Measurements from ENCODE around the gene RNU6-9.

The RNU6-9 gene

DNA sequence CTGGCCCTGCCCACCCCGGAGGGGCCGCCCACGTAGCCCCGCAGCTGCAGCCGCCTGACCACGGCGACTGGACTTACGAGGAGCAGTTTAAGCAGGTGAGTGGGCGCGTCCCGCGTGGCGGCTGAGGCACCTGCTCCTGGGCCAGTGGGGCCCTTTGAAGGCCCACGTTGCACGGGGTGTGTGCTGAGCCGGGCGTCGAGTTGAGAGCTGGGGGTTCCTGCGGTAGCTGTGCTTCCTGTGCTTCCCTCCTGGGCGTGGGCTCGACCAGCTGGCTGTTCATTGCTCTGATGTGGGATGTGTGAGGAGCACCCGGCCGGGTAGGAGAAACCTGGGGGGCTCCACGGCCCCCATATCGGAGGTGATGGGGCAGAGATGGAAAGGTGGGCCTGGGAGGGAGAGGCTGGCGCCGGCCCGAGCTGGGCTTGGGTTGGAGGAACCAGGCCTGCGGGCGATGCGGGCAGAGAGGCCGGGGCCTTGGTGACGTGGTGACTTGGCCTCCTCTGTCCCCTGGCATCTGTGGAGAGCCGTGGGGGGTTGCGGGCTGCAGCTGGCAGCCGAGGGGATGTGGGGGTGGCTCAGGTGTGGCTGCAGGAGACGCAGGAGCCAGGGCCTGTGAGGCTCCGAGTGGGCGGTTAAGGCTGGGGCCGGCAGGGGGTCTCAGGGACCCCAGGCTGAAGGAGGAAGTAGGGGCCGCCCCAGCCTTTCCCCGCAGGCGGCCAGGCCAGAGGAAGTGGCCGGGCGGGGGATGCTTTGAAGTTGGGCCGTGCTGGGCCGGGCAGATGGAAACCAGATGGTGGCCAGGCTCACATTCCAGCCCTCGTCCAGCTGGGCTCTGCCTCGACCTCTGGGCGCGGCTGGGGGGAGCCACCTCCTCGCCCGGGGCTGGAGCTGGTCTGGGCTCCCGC, 39.6 kb downstream of the RNU6-9 start:
- no peak for DNase-seq (ENCODE audit: low read depth in 1 of 2, low spot score in 1 of 2)

DNA sequence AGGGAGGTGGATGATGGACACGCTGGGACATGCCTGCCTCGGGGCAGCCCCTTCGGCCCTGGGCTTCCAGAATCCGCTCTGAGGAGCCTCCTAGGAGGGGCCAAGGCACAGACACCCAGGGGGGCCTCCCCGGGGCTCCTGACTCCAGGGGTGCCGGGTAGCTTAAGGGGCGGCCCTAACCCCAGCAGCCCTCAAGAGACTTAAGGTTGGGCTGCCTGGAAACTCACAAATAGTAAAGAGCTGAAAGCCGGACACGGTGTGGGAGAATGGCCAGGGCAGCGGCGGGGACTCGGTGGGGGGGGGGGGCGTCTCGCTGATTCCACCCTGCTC, 40.2 kb downstream of the RNU6-9 start:
- DNase-seq (ENCODE audit: low read depth in 1 of 2, low spot score in 1 of 2), result no peak

DNA sequence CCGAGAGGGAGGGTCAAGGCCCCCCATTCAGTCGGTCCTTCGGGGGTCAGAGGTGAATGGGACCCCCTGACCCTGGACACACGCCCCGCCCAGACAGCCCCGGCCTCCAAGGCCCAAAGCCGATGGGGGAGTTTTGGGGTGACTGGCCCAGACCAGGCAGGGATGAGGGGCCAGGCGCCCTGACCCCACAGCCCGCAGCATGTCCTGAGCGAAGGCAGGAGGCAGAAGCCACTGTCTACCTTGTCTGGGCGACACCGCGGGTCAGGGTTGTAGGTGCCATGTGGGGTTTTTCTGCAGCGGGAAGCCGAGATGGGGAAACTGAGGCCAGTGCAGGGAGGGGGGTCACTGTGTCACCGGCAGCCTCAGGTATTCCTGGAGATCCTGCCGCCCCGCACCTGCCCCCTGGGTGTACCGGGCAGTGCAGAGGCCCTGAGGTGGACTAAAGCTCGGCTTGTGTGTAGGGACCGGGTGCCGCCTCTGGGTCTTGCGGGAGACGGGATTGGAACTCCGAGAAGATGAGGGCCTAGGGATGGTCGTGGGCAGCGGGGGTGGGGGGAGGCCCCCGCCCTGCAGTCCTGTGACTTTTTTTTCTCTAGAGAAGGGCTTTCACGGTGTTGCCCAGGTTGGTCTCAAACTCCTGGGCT, 41.0 kb downstream of the RNU6-9 start:
- no peak for DNase-seq (ENCODE audit: low read depth in 1 of 2, low spot score in 1 of 2)

DNA sequence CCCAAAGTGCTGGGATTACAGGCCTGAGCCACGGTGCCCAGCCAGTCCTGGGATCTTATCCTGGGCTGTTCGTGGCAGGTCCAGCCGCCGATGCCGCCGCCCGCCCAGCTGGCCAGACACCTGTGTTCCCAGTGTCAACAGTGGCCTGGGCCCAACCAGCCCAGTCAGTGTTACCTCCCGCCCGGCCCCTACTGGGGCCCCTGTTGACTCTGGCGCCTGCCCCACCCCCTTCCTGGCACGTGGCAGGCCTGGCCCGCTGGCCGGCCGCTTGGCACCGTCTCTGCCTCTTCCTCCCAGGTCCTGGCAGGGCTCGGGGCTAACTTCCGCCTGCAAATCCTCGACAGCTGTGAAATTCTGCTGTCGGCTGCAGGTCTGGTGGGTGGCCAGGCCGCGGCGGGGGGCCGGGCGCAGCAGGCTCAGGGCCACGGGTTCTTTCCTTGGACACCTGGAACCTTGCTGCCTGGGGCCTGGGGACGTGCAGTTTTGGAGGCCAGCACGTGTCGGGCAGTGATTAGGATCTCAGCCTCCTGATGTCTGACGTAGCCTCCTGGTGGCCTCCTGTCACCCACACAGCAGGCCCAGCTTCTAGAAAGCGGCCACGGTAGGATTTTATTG, 41.7 kb downstream of the RNU6-9 start:
- no peak for DNase-seq (ENCODE audit: low read depth in 1 of 2, low spot score in 1 of 2)

DNA sequence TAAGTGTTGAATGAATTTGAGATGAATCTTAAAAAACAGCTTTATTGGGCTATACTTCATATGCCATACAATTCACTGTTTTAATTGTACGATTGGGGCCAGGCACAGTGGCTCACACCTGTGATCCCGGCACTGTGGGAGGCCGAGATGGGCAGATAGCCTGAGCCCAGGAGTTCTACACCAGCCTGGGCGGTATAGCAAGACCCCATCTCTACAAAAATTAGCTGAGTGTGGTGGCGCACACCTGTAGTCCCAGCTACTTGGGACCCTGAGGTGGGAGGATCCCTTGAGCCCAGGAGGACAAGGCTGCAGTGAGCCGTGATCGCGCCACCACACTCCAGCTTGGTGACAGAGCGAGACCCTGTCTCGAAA, 42.9 kb downstream of the RNU6-9 start:
- DNase-seq (ENCODE audit: low read depth in 1 of 2, low spot score in 1 of 2), result no peak

DNA sequence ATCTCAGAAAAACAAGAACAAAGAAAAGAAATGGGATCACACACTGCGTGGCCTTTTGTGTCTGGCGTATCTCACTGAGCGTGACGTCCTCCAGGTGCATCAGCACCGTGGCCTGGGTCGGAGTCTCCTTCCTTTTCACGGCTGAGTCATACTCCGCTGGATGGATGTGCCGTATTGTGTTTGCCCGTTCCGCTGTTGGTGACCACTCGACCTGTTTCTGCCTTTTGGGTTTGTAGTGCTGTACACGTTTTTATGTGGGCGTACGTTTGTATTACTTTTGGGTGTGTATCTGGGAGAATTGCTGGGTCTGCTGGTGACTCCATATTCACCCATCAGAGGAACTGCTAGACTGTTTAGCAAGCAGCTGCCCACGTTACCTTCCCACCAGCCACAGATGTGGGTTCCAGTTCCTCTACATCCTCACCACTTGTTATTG, 44.0 kb downstream of the RNU6-9 start:
- DNase-seq (ENCODE audit: low read depth in 1 of 2, low spot score in 1 of 2), result no peak

DNA sequence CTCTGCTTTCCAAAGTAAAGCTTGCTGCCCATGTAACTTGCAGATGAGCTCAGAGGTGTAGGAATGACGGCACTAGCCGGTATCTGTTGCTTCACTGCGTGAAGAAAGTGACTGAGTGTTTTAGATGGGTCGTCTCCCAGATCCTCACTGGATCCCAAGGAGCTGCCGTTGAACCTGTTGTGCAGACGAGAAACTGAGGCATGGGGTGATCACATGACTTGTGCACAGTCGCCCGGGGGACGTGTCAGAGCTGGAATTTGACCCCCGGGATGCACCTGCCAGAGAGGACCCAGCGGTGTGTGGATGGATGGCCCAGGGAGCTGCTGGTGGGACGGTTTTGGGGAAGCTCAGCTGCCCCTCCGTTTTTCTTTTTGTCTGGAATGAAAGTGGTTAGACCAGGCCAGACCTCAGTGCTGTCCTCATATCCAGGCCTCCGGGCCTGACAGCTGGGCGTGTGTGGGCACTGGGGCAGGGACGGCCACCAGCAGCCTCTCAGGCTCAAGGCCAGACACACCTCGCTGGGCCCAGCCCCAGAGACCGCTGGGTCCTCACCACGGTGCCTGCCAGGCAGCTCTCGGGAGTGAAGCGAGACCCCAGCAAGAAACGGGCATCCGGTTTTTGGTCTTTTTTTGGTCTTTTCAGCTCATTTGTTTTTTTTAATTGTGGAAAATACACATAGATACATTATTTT, 45.1 kb downstream of the RNU6-9 start:
- no peak for DNase-seq (ENCODE audit: low read depth in 1 of 2, low spot score in 1 of 2)

DNA sequence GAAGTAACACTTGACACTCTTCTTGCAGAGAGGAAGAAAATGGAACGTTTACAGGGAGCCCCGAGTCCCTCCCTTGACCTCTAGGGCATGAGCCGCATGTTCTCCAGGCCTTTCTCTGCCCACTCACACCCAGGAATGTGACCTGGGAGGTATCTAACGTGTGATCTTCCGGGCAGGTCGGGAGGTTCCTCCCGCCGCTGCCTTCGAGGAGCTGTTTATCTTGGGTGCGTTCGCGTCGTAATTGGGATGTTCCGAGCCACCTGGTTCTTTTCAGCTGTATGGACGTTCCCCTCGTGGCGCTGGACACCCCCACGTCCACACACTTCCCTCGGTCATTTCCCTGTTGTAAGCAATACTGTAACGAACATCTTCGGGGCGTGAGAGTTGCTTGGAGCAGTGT, 46.2 kb downstream of the RNU6-9 start:
- DNase-seq (ENCODE audit: low read depth in 1 of 2, low spot score in 1 of 2), result no peak

DNA sequence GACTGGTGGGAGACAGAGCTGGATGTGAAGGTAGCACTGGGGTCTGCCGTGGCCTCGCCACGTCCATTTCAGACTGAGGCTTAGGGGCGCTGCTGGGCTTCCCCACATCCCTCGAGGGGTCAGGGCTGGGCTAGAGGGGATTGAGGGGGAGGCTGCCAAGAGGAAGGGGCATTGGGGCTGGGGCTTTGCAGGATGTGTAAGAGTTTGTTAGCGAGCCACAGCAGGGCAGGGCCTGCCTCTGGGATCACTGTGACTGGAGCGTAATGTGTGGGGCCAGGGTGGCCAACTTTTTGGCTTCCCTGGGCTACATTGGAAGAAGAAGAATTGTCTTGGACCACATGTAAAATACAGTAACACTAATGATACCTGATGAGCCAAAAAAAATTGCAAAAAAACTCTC, 46.6 kb downstream of the RNU6-9 start:
- DNase-seq (ENCODE audit: low read depth in 1 of 2, low spot score in 1 of 2), result no peak

DNA sequence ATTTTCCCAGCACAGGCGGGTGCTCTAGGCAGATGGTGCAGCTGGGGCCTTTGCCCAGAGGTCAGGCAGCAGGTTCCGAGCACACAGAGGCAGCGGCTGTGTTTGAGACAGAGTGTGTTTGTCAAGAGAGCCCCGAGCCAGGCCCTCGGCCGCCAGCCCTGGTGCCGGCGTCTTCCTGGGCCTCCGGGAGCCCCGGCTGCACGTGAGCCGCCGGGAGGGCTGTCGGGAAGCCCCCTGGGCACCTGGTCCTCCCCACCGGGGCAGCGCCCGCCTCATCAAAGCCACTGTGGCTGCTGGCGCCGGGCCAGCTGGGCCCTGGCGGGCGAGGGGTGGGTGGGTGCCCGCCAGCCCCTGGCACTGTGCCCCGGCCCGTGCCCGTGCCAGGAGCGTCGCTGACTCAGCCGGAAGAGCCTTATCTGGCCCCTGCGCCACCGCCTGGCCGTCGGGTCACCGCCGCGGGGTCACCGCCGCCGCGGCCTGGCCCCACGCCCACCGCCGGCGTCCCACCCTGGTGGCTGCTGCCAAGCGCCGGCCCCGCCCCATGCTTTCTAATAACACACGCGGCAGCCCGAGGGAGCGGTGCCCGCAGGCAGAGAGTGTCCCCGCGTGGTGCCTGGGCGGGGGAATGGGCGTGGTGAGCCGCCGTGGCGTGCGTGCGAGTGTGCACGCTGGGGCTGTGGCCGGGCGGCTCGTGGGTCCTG, 47.5 kb downstream of the RNU6-9 start:
- peak; percentile 36 to 54 for DNase-seq (ENCODE audit: low read depth in 1 of 2, low spot score in 1 of 2)

DNA sequence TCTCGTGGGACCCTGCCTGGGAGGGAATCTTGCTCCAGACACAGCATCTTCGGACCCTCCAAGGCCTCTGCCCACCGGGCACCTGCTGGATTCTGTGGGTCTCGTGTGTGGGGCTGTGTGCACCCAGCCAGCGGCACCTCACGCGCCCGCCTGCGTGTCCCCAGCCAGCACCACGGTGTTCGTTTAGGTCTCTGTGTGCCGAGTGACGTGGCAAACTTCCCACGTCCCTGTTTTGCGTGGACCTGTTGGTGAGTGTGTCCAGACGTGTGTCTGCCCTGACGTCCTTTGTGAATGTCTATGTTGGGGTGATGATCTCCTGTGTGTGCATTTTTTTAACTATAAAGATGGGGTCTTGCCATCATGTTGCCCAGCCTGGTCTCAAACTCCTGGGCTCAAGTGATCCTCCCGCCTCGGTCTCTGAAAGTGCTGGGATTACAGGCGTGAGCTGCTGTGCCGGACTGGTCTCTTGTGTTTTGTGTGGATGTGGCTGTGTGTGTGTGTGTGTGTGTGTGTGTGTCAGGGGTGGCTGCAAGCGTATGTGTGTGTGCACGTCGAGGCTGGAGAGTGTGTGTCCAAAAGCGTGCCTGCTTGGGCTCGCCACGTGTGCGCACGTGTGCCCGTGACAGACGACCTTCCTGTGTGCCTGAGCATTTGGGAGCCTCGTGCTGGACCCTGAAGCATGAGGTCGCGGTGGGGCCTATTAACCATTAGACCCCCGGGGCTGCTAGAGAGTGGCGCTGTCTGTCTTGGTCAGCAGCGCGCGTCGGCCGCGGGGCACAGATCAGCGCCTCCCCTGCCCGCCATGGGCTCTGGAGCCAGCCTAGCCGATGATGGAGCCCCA, 48.2 kb downstream of the RNU6-9 start:
- no peak for DNase-seq (ENCODE audit: low read depth in 1 of 2, low spot score in 1 of 2)

DNA sequence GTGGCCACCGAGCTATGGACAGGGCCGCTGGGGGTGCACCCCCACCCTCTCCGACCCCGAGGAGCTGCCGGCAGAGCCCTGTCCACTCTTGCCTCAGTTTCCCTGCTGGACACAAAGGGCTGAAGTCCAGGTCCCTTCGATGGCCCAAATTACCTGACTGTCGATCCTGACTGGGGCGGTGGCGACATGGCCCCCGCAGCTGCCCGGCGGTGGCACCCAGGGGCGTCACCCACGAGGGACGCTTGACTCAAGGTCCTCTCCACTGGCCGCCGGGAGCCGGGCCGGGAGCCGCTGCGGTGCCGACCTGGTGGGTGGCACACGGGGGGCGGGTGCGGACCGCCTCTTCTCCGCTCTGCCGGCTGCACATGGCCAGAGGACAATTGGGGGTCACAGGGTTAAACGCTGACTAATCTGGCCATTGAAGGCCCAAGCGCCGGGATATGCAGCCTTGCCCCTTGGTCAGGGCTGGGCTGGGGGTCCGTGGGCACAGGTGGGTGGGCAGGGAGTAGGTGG, 48.9 kb downstream of the RNU6-9 start:
- no peak for DNase-seq (ENCODE audit: low read depth in 1 of 2, low spot score in 1 of 2)
